Measurements from ENCODE around the gene IFNAR2.

DNA sequence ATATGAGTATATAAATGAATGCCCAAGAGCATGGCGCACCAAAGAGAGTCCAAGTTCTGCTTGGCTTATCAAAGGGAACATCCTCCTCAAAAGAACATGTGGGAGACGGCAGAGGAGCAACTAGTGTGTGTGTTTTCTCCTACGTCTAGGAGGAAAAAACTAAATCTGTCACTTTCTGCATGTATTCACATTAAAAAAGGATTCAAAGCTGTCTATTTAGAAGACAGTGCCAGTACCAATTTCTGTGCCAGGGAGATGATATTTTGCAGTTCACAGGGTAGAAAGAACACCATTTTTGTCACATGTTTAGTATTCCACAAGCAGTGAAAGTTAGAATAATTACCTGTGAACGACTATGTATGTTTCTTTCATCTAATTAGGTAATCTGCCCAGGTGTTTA lies 42.5 kb upstream of the IFNAR2 start:
- TF ChIP-seq, protein P1, sequence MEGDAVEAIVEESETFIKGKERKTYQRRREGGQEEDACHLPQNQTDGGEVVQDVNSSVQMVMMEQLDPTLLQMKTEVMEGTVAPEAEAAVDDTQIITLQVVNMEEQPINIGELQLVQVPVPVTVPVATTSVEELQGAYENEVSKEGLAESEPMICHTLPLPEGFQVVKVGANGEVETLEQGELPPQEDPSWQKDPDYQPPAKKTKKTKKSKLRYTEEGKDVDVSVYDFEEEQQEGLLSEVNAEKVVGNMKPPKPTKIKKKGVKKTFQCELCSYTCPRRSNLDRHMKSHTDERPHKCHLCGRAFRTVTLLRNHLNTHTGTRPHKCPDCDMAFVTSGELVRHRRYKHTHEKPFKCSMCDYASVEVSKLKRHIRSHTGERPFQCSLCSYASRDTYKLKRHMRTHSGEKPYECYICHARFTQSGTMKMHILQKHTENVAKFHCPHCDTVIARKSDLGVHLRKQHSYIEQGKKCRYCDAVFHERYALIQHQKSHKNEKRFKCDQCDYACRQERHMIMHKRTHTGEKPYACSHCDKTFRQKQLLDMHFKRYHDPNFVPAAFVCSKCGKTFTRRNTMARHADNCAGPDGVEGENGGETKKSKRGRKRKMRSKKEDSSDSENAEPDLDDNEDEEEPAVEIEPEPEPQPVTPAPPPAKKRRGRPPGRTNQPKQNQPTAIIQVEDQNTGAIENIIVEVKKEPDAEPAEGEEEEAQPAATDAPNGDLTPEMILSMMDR (IDR thresholded peaks at IDR 0.05; ENCODE audit: low read length), result no peak
- TF ChIP-seq EZH2 (optimal IDR thresholded peaks at IDR 0.05; ENCODE audit: low read depth, low read length), result no peak

All from MM.1S (cell line).